GM21723 (cell line): ENCODE measurements around the gene BRDT.
"Not testable (repeated sequence)": the region's sequence is repeated elsewhere in the genome, so short reads cannot be mapped to it uniquely, and the experiment has no call there.

Experiments used
- ATAC-seq: cut with Tn5 transposase; IDR thresholded peaks from one replicate; pipeline ENCODE4 v1.9.1; 2021; ENCODE audit warnings: mild to moderate bottlenecking, moderate library complexity; ENCODE audit not compliant: unreplicated experiment

Gene BRDT

GRCh38 chr1:91981996-91982609, 32.9 kb downstream of the BRDT start:
- ATAC-seq: no peak

DNA sequence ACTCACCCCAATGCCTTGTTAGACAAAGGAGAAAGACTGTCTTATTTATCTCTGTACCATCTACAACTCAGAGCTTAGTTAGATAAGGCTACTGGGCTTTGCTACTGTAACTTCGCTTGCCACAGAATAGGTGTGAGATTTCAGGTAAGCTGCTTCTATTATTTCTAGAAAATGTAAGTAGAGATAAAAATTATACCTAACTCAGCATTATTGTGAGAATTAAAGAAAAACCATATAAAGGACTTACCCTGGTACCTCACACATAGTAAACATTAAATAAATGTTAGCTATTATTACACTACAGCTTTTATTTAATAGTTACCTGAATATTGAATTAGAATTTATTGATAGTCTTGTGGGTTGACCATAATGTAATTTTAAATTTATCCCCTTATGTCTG, 44.1 kb downstream of the BRDT start:
- no peak for ATAC-seq

- ATAC-seq: no peak
Measured at GRCh38 chr1:91997607-91998195, 48.5 kb downstream of the BRDT start.

GRCh38 chr1:92004129-92004528, 54.9 kb downstream of the BRDT start:
- ATAC-seq: no peak

DNA sequence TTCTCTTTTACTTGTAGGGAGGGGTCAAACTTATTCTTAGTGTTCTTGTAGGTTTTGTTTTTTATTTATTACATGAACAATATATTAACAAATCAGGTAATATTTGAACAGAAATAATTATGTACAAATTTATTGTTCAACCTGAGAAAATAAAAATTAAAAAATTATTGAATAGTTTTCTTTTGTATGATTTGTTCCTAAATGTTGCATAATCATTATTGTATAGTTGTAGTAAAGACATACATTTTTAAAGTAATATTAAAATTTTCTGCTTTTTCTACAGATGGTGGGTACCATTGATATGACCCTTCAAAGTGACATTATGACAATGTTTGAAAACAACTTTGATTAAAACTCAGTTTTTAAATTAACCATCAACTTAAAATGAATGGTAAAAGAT, 64.7 kb downstream of the BRDT start:
- no peak for ATAC-seq

DNA sequence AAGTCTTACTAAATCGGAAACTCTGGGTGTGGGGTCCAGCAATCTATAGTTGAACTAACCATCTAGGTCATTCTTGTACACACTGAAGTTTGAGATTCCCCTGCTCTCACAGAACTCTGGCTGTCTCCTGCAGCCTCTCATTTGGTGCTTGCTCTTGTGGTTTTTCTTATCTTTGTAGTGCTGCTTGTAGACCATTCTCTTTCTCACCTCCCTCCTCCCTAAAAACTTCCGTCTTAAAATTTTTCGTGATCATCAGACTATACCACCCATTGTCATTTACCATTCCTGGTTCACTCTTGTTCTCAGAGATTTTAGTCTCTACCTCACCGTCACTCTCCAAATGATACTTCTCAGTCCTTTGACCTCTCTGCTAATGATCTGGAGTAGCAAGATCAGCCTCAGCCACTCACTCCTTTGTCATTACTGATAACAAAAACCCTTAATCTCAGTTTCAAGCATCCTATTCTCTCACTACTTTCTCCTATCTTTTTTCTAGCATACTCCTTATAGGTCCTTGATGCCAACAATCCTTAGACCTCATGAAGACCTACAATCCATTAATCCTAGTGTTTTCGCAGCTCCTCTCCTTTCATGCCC, 67.6 kb downstream of the BRDT start:
- ATAC-seq: no peak

DNA sequence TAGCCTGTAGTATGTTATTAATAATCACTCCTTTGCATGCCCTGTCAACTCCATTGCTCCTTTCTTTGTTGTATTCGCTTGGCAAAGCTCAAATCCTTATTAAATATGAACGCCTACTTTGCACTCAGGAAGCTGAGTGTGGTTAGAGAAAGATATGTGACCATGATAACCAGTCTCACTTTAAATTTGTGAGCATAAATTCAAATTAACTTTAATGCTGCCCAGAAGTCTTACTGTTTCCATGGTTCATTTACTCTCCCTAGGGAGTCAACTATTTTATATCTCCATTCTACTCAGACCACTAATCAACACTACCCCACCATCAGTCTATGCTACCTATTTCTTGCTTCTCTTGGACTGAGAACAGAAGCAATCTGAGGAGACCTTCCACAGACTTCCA, 68.5 kb downstream of the BRDT start:
- ATAC-seq: no peak

DNA sequence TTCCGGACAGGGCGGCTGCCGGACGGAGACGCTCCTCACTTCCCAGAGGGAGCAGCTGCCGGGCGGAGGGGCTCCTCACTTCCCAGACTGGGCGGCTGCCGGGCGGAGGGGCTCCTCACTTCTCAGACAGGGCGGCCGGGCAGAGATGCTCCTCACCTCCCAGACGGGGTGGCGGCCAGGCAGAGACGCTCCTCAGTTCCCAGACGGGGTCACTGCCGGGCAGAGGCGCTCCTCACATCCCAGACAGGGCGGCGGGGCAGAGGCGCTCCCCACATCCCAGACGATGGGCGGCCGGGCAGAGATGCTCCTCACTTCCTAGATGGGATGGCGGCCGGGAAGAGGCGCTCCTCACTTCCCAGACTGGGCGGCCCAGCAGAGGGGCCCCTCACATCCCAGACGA, 76.8 kb downstream of the BRDT start:
- ATAC-seq: not testable (repeated sequence)

GRCh38 chr1:92026806-92027205, 77.6 kb downstream of the BRDT start:
- no peak for ATAC-seq

DNA sequence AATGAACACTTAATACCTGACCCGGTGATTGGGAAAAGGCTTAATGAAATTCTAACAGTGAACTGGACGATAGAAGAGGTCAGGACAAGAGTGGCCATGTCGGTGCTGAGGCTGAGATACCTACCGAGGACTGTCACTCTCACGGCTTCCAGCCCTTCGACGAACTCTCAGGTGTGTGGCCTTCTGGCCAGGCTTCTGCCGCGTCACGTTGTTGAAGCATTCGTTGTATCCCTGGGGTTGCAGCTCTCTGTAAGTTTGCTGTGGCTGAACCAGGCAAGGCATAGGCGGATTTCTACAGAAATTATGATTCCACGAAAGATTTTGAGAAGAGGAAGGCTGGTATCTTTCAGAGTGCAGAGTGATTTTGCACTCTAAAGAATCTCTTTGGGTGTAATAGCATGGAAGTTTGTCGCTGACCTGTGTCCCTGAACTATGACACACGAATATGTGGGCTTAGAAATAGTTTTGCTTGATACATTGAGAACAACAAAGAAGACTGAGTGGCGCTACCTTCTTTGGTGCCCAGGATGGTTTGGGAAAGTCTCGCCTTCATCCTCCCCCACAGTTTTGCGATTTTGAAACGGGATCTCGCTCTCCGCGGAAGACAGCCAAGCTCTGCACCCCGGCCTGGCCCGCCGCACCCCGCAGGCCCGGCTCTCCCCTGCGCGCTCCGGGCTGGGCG, 80.2 kb downstream of the BRDT start:
- ATAC-seq: no peak

DNA sequence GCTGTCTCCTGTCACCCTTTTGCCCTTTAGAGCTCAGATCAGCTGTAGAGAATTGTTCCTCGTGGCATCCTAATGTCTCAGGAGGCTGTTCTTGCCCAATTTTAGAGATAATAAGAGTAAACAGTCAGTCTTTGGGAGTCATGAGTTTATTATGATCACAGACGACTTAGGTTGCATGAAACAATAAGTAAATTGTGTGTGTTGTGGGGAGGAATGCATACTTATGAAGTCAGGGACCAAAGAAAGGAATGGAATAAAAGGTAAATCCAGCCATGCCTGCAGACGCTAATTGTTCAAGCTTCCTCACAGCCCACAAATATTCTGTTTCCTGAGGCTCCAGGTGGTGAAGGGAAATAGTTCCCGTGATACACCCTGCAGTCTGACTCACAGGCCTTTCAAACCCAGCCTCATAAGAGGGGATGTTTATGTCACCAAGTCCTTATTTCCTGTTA, 81.5 kb downstream of the BRDT start:
- ATAC-seq: no peak

- no peak for ATAC-seq
Measured at GRCh38 chr1:92031281-92032110, 82.3 kb downstream of the BRDT start.

DNA sequence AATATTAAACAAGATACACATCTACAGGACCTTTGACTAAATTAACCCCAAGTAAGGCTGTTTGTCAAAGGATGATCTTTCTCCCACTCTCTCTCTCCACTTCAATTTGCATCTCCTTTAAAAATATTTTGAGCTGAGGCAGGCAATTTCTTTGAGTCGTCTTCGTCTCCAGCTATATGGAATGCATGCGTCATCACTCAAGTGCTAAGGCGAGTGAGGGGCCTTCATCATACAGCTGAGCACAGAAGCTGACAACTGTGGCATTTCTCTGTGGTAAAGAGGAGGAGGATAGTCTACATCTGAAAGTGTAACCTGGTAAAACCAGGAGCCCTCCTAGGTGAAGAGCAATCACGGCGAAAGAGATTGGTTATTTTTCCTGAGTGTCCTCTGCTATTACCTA, 88.2 kb downstream of the BRDT start:
- no peak for ATAC-seq

DNA sequence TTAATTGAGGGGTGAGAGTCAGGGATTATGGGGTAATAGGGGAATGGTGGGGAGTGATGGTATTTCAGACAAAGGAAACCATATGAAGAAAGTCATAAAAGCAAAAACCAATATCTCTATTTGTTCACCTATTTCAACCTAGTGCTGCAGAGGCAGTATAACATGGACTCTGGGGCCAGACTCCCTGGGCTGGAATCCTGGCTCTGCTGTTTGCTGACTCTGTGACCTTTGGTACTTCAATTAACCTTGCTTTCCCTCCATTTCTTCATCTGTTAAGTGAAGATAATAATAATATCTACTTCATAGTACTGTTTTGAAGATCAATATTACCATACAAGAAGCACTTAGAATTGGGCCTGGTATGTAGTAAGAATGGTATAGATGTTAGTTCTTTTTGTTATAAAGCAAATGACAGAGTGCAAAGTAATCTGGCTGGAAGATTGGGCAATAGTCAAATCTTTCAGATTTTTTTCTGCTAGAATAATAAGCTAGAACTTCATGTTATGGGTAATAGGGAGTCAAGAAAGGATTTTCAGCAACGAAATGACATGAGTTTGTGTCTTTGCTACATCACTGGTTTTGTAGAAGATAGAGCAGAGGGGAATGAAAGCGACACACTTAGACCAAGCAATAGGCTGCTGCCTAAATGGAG, 89.6 kb downstream of the BRDT start:
- ATAC-seq: no peak

DNA sequence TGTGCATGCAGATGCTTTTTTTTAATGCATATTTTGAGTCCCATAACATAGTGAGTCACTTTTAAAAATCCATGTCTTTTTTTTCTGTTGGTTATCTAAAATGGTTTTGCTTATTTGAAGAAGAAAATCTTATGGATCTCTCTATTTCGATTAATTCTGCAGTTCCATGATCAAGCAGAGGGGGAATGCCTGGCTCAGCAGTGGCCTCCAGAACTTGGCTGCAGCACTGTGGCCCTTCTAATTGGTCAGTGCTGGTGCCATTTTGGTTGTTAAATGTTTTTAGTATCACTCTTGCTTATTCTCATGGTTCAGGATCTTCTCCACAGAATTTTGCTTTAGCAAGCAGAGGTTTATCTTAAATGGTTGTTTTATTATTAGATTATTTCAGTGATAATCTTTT, 91.8 kb downstream of the BRDT start:
- no peak for ATAC-seq

GRCh38 chr1:92043621-92044020, 94.4 kb downstream of the BRDT start:
- ATAC-seq: no peak

DNA sequence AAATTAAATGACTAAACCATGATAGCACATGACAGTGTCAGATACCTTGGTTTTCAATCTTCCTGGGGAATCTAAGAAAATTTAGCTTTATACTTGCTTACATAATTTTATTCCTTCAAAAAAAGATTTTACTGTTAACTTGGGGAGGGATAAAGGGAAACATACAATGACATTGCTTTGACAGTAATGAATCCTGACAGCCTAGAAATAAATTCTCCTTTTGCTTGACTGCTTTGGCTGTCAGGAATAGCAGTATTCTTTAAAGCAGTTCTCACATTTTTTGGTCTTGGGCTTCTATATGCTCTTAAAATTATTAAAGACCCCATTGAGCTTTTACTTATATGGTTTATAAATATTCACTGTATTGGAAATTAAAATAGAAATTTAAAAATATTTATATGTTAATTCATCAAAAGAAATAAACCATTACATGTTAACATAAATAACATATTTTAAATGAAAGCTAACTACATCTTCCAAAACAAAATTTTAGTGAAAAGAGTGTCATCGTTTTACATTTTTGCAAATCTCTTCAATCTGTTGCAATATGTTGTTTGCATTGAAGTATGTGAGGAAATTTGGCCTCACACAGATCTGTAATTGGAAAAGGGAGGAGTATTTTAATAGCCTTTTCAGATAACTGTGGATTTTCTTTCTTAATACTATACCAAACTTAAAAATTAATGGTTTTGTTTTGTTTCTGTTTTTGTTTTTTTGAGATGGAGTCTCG, 96.7 kb downstream of the BRDT start:
- ATAC-seq: no peak

- ATAC-seq: no peak
Measured at GRCh38 chr1:92051948-92052347, 102.7 kb downstream of the BRDT start.
